Body of pancreas (tissue), 4 donors: ENCODE results near the gene ATF6.

ENCODE experiments used
- POLR2A ChIP-seq, 3 donors: fragments of 450-650 bp; IDR thresholded peaks; one replicate each; pipeline ENCODE4 v1.6.1; 2016; ENCODE audit warnings: antibody characterized with exemption in 3 of 3, mild to moderate bottlenecking in 2 of 3
- TF ChIP-seq, protein P1 (sequence below), 7 experiments: fragments of 450-650 bp in 4 of 7; fragments of 200-600 bp in 3 of 7; sonication (generic) in 3 of 7; IDR thresholded peaks; one replicate each; pipeline ENCODE4 v1.5.1; 2016 to 2019; ENCODE audit warnings: antibody characterized with exemption in 7 of 7

DNA sequence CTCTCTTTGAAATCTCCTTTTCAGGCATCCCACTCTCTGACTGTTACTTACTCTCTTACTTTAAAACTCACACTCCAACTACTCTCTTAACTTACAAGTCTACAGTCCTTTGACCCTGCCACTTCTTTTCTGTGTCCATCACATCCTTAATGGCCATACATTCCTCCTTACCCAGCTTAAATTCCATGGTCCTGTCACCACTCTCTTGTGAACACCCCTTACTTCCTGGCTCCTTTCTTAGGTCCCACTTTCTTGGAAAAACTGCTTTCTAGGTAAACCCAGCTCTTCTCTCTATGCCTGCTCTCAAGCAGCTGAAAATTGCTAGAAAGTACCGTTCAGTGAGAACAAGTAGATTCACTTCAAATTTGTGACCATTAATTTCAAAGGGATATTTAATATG, 148.5 kb downstream of the ATF6 start:
- TF ChIP-seq, protein P1, sequence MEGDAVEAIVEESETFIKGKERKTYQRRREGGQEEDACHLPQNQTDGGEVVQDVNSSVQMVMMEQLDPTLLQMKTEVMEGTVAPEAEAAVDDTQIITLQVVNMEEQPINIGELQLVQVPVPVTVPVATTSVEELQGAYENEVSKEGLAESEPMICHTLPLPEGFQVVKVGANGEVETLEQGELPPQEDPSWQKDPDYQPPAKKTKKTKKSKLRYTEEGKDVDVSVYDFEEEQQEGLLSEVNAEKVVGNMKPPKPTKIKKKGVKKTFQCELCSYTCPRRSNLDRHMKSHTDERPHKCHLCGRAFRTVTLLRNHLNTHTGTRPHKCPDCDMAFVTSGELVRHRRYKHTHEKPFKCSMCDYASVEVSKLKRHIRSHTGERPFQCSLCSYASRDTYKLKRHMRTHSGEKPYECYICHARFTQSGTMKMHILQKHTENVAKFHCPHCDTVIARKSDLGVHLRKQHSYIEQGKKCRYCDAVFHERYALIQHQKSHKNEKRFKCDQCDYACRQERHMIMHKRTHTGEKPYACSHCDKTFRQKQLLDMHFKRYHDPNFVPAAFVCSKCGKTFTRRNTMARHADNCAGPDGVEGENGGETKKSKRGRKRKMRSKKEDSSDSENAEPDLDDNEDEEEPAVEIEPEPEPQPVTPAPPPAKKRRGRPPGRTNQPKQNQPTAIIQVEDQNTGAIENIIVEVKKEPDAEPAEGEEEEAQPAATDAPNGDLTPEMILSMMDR (IDR thresholded peaks at IDR 0.05), result no peak
- no peak for TF ChIP-seq POLR2A (IDR thresholded peaks at IDR 0.05)
